Measurements from ENCODE around the gene MORN3.
"Not testable (repeated sequence)": the region's sequence is repeated elsewhere in the genome, so short reads cannot be mapped to it uniquely, and the experiment has no call there.

Gene MORN3

DNA sequence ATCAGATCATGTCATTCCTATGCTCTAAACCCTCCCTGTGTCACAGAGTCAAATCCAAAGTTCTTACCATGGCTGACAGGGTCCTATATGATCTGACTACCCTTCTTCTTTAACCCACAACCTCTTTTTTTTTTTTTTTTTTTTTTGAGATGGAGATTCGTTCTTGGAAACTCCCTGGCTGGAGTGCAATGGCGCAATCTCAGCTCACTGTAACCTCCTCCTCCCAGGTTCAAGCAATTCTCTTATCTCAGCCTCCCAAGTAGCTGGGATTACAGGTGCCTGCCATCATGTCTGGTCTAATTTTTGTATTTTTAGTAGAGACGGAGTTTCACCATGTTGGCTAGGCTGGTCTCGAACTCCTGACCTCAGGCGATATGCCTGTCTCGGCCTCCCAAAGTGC, 2.6 kb downstream of the MORN3 start:
- H3K27me3 ChIP-seq (ENCODE audit: control insufficient read depth in 1 of 2, insufficient read depth in 2 of 2, low read length in 2 of 2); H3K4me1 ChIP-seq (ENCODE audit: control insufficient read depth in 1 of 2, insufficient read depth in 2 of 2, low read length in 2 of 2); H3K4me3 ChIP-seq (ENCODE audit: low read depth in 1 of 2, low read length in 2 of 2); H3K27ac ChIP-seq (ENCODE audit: low read depth, low read length); H3K9me3 ChIP-seq (ENCODE audit: control insufficient read depth in 1 of 2, low read length in 2 of 2); H3K9ac ChIP-seq (ENCODE audit: low read depth in 1 of 2, low read length in 2 of 2); H3K36me3 ChIP-seq (ENCODE audit: control insufficient read depth in 1 of 2, insufficient read depth in 2 of 2, low read length in 2 of 2): not testable (repeated sequence)

- no peaks in the 10 kb centered on the region for H3K36me3 ChIP-seq (ENCODE audit: control insufficient read depth in 1 of 2, insufficient read depth in 2 of 2, low read length in 2 of 2)
- peak overlapping the region in 1 of 2 donors; percentile 48 for H3K4me3 ChIP-seq (ENCODE audit: low read depth in 1 of 2, low read length in 2 of 2)
- no peaks in the 10 kb centered on the region for H3K27me3 ChIP-seq (ENCODE audit: control insufficient read depth in 1 of 2, insufficient read depth in 2 of 2, low read length in 2 of 2)
- peaks cover 9 to 11% of the 10 kb centered on the region in 2 donors for H3K4me1 ChIP-seq (ENCODE audit: control insufficient read depth in 1 of 2, insufficient read depth in 2 of 2, low read length in 2 of 2)
- H3K27ac ChIP-seq (ENCODE audit: low read depth, low read length): no peak overlapping the region
- H3K9me3 ChIP-seq (ENCODE audit: control insufficient read depth in 1 of 2, low read length in 2 of 2): no peaks in the 10 kb centered on the region
- H3K9ac ChIP-seq (ENCODE audit: low read depth in 1 of 2, low read length in 2 of 2): no peak overlapping the region
Observed at GRCh38 chr12:121663610-121663929, 5.9 kb downstream of the MORN3 start.

DNA sequence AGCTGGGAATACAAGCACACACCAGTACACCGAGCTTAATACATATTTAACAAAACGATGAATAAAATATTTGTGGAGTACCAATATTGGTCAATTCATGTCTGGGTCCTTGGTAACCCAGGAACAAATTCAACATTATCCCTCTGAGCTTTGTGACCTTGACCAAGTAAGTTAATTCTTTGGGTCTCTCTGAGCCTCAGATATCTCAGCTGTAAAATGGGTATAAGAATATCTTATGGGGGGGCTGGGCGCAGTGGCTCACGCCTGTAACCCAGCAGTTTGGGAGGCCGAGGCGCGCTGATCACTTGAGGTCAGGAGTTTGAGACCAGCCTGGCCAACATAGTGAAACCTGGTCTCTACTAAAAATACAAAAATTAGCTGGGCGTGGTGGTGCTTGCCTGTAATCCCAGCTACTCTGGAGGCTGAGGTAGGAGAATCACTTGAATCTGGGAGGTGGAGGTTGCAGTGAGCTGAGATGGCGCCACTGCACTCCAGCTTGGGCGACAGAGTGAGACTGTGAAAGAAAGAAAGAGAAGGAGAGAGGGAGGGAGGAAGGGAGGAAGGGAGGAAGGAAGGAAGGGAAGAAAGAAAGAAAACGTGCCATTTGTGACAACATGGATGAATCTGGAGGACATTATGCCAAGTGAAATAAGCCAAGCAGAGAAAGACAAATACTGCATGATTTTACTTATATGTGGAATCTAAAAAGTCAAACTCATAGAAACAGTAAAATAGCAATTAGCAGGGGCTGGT, 7.9 kb downstream of the MORN3 start:
- H3K4me1 ChIP-seq (ENCODE audit: control insufficient read depth in 1 of 2, insufficient read depth in 2 of 2, low read length in 2 of 2): peaks cover 9 to 13% of the 10 kb centered on the region in 2 donors
- H3K4me3 ChIP-seq (ENCODE audit: low read depth in 1 of 2, low read length in 2 of 2); H3K27me3 ChIP-seq (ENCODE audit: control insufficient read depth in 1 of 2, insufficient read depth in 2 of 2, low read length in 2 of 2); H3K9me3 ChIP-seq (ENCODE audit: control insufficient read depth in 1 of 2, low read length in 2 of 2); H3K36me3 ChIP-seq (ENCODE audit: control insufficient read depth in 1 of 2, insufficient read depth in 2 of 2, low read length in 2 of 2); H3K27ac ChIP-seq (ENCODE audit: low read depth, low read length); H3K9ac ChIP-seq (ENCODE audit: low read depth in 1 of 2, low read length in 2 of 2): not testable (repeated sequence)

DNA sequence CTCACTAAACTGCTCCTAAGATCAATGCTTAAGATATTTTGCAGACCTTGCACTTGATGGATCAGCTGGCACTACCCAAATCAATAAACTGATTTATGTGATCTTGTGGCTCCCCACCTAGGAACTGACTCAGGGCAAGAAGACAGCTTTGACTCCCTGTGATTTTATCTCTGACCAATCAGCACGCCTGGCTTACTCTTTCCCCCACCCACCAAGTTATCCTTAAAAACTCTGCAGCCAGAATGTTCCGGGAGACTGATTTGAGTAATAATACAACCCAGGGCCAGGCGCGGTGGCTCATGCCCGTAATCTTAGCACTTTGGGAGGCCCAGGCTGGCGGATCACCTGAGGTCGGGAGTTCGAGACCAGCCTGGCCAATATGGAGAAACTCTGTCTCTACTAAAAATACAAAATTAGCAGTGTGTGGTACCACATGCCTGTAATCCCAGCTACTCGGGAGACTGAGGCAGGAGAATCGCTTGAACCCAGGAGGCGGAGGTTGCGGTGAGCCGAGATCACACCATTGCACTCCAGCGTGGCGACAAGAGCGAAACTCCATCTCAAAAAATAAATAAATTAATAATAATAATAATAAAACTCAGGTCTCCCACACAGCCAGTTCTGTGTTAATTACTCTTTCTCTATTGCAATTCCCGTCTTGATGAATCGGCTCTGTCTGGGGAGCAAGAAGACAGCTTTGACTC, 12.0 kb downstream of the MORN3 start:
- Histone ChIP-seq H3K4me3 (ENCODE audit: low read depth in 1 of 2, low read length in 2 of 2) (no peak overlapping the region), H3K4me1 (ENCODE audit: control insufficient read depth in 1 of 2, insufficient read depth in 2 of 2, low read length in 2 of 2) (peaks cover 9 to 13% of the 10 kb centered on the region in 2 donors), H3K9ac (ENCODE audit: low read depth in 1 of 2, low read length in 2 of 2) (no peak overlapping the region), H3K27ac (ENCODE audit: low read depth, low read length) (no peak overlapping the region), H3K27me3 (ENCODE audit: control insufficient read depth in 1 of 2, insufficient read depth in 2 of 2, low read length in 2 of 2) (no peaks in the 10 kb centered on the region), H3K36me3 (ENCODE audit: control insufficient read depth in 1 of 2, insufficient read depth in 2 of 2, low read length in 2 of 2) (no peaks in the 10 kb centered on the region), H3K9me3 (ENCODE audit: control insufficient read depth in 1 of 2, low read length in 2 of 2) (no peaks in the 10 kb centered on the region)

DNA sequence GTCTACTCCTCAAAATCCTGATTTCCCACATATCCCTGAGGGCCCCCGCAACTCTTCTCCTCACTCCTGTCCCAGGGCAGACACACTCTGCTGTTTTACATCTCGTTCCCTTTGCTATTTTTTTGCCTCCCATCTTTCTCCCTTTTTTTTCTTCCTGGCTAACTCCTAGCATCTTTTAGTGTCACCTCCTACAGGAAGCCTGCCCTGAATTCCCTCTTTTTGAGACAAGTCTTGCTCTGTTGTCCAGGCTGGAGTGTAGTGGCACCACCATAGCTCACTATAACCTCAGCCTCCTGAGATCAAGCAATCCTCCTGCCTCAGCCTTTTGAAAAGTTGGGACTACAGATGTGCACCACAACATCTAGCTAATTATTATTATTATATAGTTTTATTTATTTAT, 13.3 kb downstream of the MORN3 start:
- Histone ChIP-seq H3K4me3 (ENCODE audit: low read depth in 1 of 2, low read length in 2 of 2) (no peak overlapping the region), H3K9me3 (ENCODE audit: control insufficient read depth in 1 of 2, low read length in 2 of 2) (no peaks in the 10 kb centered on the region), H3K4me1 (ENCODE audit: control insufficient read depth in 1 of 2, insufficient read depth in 2 of 2, low read length in 2 of 2) (peaks cover 9 to 13% of the 10 kb centered on the region in 2 donors), H3K36me3 (ENCODE audit: control insufficient read depth in 1 of 2, insufficient read depth in 2 of 2, low read length in 2 of 2) (peaks cover 0 to 2% of the 10 kb centered on the region in 2 donors), H3K9ac (ENCODE audit: low read depth in 1 of 2, low read length in 2 of 2) (no peak overlapping the region), H3K27ac (ENCODE audit: low read depth, low read length) (no peak overlapping the region), H3K27me3 (ENCODE audit: control insufficient read depth in 1 of 2, insufficient read depth in 2 of 2, low read length in 2 of 2) (no peaks in the 10 kb centered on the region)

GRCh38 chr12:121653999-121654398, 15.5 kb downstream of the MORN3 start:
- Histone ChIP-seq H3K9ac (ENCODE audit: low read depth in 1 of 2, low read length in 2 of 2) (no peak overlapping the region), H3K27me3 (ENCODE audit: control insufficient read depth in 1 of 2, insufficient read depth in 2 of 2, low read length in 2 of 2) (no peaks in the 10 kb centered on the region), H3K4me3 (ENCODE audit: low read depth in 1 of 2, low read length in 2 of 2) (no peak overlapping the region), H3K4me1 (ENCODE audit: control insufficient read depth in 1 of 2, insufficient read depth in 2 of 2, low read length in 2 of 2) (peaks cover 2 to 6% of the 10 kb centered on the region in 2 donors), H3K9me3 (ENCODE audit: control insufficient read depth in 1 of 2, low read length in 2 of 2) (no peaks in the 10 kb centered on the region), H3K36me3 (ENCODE audit: control insufficient read depth in 1 of 2, insufficient read depth in 2 of 2, low read length in 2 of 2) (peaks cover 0 to 2% of the 10 kb centered on the region in 2 donors), H3K27ac (ENCODE audit: low read depth, low read length) (no peak overlapping the region)

- no peak overlapping the region for H3K9ac ChIP-seq (ENCODE audit: low read depth in 1 of 2, low read length in 2 of 2)
- no peaks in the 10 kb centered on the region for H3K9me3 ChIP-seq (ENCODE audit: control insufficient read depth in 1 of 2, low read length in 2 of 2)
- no peak overlapping the region for H3K4me3 ChIP-seq (ENCODE audit: low read depth in 1 of 2, low read length in 2 of 2)
- H3K27ac ChIP-seq (ENCODE audit: low read depth, low read length): no peak overlapping the region
- peaks cover 0 to 2% of the 10 kb centered on the region in 2 donors for H3K36me3 ChIP-seq (ENCODE audit: control insufficient read depth in 1 of 2, insufficient read depth in 2 of 2, low read length in 2 of 2)
- no peaks in the 10 kb centered on the region for H3K4me1 ChIP-seq (ENCODE audit: control insufficient read depth in 1 of 2, insufficient read depth in 2 of 2, low read length in 2 of 2)
- no peaks in the 10 kb centered on the region for H3K27me3 ChIP-seq (ENCODE audit: control insufficient read depth in 1 of 2, insufficient read depth in 2 of 2, low read length in 2 of 2)
Observed at GRCh38 chr12:121652767-121653497, 16.5 kb downstream of the MORN3 start.

DNA sequence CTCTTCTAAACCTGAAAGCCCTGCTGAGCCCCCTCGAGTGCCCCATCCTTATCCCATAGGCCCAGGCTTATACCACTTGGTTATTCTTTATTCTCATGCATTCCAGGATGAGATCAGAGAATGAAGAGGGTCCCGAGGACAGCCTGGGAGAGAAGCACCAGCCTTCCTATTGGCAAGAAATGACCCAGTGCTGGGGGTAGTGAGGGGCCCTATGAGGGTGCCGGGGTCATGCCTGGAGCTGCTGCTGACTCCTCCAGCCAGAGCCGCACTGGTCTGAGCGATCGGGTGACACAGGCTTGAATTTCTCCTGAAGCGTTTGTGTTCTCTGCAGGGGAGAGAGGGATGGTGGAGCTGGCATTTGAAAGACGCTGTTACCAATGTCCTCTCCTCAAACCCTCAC, 18.1 kb downstream of the MORN3 start:
- H3K4me1 ChIP-seq (ENCODE audit: control insufficient read depth in 1 of 2, insufficient read depth in 2 of 2, low read length in 2 of 2): no peaks in the 10 kb centered on the region
- H3K36me3 ChIP-seq (ENCODE audit: control insufficient read depth in 1 of 2, insufficient read depth in 2 of 2, low read length in 2 of 2): peaks cover 0 to 2% of the 10 kb centered on the region in 2 donors
- H3K27me3 ChIP-seq (ENCODE audit: control insufficient read depth in 1 of 2, insufficient read depth in 2 of 2, low read length in 2 of 2): no peaks in the 10 kb centered on the region
- H3K4me3 ChIP-seq (ENCODE audit: low read depth in 1 of 2, low read length in 2 of 2): no peak overlapping the region
- no peaks in the 10 kb centered on the region for H3K9me3 ChIP-seq (ENCODE audit: control insufficient read depth in 1 of 2, low read length in 2 of 2)
- no peak overlapping the region for H3K27ac ChIP-seq (ENCODE audit: low read depth, low read length)
- no peak overlapping the region for H3K9ac ChIP-seq (ENCODE audit: low read depth in 1 of 2, low read length in 2 of 2)

DNA sequence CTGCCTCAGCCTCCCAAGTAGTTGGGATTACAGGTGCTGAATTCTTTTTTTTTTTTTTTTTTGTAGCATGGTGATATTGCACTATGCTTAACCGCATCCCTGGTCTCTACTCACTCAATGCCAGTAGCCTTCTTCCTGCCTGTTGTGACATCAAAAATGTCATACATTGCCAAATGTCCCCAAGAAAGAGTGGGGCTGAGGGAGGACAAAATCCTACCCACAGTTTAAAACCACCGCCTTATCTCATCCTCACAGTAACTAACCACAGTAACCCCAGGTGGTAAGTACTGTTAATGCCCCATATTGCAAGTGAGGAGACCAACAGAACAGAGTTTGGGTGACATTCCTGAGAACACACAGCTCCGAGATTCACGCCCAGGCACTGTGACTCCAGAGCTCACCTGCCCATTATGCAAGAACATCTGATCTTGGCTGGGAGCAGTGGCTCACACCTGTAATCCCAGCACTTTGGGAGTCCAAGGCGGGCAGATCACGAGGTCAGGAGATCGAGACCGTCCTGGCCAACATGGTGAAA, 19.6 kb downstream of the MORN3 start:
- Histone ChIP-seq H3K9me3 (ENCODE audit: control insufficient read depth in 1 of 2, low read length in 2 of 2) (no peaks in the 10 kb centered on the region), H3K36me3 (ENCODE audit: control insufficient read depth in 1 of 2, insufficient read depth in 2 of 2, low read length in 2 of 2) (peaks cover 0 to 2% of the 10 kb centered on the region in 2 donors), H3K4me3 (ENCODE audit: low read depth in 1 of 2, low read length in 2 of 2) (no peak overlapping the region), H3K27me3 (ENCODE audit: control insufficient read depth in 1 of 2, insufficient read depth in 2 of 2, low read length in 2 of 2) (no peaks in the 10 kb centered on the region), H3K9ac (ENCODE audit: low read depth in 1 of 2, low read length in 2 of 2) (no peak overlapping the region), H3K27ac (ENCODE audit: low read depth, low read length) (no peak overlapping the region), H3K4me1 (ENCODE audit: control insufficient read depth in 1 of 2, insufficient read depth in 2 of 2, low read length in 2 of 2) (no peaks in the 10 kb centered on the region)

DNA sequence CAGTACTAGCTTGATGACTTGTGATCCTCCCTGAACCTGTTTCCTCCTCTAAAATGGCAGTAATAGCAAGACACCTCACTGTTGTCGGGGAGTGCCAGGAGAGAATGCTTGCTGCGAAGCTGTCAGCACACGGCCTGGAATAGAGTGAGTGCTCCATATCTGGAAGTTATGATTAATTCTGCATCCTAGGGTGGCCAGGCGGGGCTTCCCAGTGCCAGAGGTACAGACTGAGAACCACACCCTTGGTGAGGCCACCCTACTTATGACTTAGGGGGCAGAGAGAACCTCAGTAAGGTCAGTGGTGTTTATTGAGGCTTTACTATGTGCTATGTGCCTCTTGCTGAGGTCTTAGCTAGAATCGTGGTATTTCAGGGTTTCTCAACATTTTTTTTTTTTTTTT, 20.1 kb downstream of the MORN3 start:
- Histone ChIP-seq H3K36me3 (ENCODE audit: control insufficient read depth in 1 of 2, insufficient read depth in 2 of 2, low read length in 2 of 2) (peaks cover 0 to 2% of the 10 kb centered on the region in 2 donors), H3K4me1 (ENCODE audit: control insufficient read depth in 1 of 2, insufficient read depth in 2 of 2, low read length in 2 of 2) (no peaks in the 10 kb centered on the region), H3K9me3 (ENCODE audit: control insufficient read depth in 1 of 2, low read length in 2 of 2) (no peaks in the 10 kb centered on the region), H3K9ac (ENCODE audit: low read depth in 1 of 2, low read length in 2 of 2) (no peak overlapping the region), H3K27ac (ENCODE audit: low read depth, low read length) (no peak overlapping the region), H3K27me3 (ENCODE audit: control insufficient read depth in 1 of 2, insufficient read depth in 2 of 2, low read length in 2 of 2) (no peaks in the 10 kb centered on the region), H3K4me3 (ENCODE audit: low read depth in 1 of 2, low read length in 2 of 2) (no peak overlapping the region)
